ENCODE data around the gene TAF12. TPM values are rescaled to one million over a fixed set of nuclear protein-coding genes. Genes with fewer than 3 reads are reported as not detected.
"Not testable (repeated sequence)": the region's sequence is repeated elsewhere in the genome, so short reads cannot be mapped to it uniquely, and the experiment has no call there.

The TAF12 gene, protein sequence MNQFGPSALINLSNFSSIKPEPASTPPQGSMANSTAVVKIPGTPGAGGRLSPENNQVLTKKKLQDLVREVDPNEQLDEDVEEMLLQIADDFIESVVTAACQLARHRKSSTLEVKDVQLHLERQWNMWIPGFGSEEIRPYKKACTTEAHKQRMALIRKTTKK
- 20.4 TPM for total RNA-seq

DNA sequence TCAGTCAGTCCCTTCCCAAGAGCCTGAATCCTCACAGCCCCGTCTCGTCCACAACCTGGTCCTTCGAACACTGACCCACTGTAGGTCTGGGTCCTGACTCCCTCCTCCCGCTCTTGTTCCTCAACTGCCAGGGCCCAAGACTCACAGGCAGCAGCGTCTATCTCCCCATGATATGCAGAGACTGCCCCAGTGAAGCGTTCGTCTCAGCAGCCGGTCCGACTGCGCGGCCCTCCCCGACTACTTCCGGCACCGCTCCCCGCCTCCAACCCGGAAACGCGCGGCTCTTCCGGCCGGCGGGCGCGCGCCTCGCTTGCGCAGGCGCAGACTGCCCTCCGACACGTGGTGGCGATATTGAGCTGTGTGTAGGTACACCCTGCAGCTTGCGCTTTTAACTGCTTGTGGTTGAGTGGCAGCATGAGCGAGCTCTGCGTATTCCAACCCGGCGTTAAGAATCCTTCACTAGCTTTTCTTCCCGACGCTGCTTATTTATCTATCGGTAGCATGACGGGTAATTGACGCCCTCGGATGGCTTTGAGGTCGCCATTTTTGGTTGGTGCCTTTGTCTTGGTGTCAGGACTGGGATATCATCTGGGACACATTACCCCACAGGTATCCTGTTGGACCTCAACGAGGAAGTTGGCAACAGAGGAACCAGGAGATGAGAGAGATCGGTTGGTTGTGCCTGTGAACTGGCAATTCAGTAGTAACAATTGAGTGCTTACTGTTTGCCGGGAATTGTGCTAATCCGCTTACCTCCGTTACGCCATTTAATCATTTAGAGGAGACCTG, at the start of gene TAF12:
Gene TAF12 (minus strand): TSS at position 221 of the 789 bp plus-strand sequence. CDS start 20,986 bp downstream, outside the sequence.
- FAIRE-seq (no peak), DNase-seq (ENCODE audit: low spot score in 2 of 2) (peak; percentile 82 to 88)

DNA sequence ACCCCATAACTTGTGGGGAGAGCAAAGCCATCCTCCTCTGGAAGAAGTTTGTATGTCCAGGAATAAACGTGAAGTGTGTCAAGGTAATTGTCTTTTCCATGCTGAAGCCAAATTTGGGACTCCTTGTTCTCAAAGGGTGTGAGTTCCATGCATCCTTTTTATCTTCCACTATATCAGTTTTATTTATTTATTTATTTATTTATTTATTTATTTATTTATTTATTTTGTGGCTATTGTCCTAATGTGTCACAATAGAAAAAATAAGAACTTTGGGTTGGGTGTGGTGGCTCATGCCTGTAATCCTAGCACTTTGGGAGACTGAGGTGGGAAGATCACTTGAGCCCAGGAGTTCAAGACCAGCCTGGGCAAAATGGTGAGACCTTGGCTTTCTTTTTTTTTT, 48.8 kb upstream of the TAF12 start:
- DNase-seq (ENCODE audit: low spot score in 2 of 2): not testable (repeated sequence)

DNA sequence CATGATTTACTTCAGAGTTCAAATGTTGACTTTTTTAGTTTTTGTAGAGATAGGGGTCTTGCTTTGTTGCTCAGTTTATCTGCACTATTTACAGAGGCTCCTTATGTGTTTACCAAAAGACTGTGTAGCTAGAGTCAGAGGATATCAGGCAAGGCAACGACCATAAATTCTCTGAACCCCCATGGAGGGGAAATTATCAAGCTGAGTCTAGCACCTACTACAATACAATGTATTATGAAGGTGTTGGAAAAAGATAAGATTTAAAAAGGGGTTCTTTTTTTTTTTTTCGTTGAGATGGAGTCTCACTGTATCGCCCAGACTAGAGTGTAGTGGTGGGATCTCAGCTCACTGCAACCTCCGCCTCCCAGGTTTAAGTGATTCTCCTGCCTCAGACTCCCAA, 42.1 kb upstream of the TAF12 start:
- FAIRE-seq: no peak
- no peak for DNase-seq (ENCODE audit: low spot score in 2 of 2)

More for the DNA sequence above, 48.8 kb upstream of the TAF12 start:
- FAIRE-seq: not testable (repeated sequence)

DNA sequence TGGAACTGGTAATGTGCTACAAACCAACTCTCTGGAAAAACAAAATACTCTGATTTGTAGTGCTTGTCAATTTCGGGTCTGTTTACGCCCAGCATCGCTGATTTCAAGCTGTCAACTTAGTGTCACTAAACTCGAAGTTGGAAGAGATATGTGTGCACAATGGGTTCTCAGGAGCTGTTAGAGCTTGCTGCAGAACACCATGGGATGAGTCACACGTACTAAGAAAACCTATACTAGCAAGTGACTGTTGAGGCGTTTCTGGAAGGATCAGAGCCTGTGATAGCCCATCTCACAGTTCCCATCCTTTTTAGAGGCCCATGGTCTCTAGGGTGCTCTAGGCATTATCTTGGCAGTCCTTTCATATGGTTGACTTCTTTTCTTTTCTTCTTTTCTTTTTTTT, 40.0 kb upstream of the TAF12 start:
- FAIRE-seq: no peak
- no peak for DNase-seq (ENCODE audit: low spot score in 2 of 2)

DNA sequence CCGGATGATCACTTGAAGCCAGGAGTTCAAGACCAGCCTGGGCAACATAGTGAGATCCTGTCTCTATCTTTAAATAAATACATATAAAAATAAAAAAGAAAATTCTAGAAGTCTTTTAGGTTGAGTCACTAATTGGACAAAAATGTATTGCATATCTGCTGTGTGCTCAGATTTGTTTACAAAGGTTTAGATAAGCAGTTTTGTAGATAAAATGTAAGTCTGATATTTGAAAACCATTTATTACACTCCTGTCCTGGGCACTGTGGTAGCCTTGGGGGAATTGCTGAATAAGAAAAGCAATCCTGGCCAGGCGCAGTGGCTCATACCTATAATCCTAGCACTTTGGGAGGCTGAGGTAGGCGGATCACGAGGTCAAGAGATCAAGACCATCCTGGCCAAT, 37.3 kb upstream of the TAF12 start:
- FAIRE-seq: no peak
- no peak for DNase-seq (ENCODE audit: low spot score in 2 of 2)

DNA sequence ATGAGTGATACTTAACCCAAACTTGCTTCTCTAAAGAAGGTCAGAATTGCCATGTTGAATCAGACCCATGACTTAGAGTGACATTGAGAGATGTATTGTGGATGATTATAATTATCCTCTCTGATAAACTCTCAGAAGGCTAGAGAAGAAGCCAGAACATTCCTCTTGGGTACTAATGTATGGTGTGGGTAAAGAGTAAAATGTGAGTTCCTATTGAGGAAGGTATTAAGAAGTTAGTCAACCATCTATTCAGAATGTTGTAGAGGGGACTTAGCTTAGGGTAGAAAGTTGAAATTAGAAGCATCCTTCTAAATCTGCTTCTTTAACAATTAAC, 33.0 kb upstream of the TAF12 start:
- DNase-seq (ENCODE audit: low spot score in 2 of 2): no peak
- no peak for FAIRE-seq

DNA sequence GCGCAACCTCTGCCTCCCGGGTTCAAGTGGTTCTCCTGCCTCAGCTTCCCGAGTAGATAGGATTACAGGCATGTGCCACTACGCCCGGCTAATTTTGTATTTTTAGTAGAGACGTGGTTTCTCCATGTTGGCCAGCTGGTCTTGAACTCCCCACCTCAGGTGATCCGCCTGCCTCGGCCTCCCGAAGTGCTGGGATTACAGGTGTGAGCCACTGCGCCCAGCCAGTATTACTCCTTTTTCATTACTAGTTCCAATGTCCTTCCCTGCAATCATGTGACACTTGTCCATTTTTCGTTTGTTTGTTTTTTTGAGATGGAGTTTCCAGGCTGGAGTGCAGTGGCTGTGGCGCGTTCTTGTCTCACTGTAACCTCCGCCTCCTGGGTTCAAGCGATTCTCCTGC, 30.1 kb upstream of the TAF12 start:
- not testable (repeated sequence) for FAIRE-seq; DNase-seq (ENCODE audit: low spot score in 2 of 2)

DNA sequence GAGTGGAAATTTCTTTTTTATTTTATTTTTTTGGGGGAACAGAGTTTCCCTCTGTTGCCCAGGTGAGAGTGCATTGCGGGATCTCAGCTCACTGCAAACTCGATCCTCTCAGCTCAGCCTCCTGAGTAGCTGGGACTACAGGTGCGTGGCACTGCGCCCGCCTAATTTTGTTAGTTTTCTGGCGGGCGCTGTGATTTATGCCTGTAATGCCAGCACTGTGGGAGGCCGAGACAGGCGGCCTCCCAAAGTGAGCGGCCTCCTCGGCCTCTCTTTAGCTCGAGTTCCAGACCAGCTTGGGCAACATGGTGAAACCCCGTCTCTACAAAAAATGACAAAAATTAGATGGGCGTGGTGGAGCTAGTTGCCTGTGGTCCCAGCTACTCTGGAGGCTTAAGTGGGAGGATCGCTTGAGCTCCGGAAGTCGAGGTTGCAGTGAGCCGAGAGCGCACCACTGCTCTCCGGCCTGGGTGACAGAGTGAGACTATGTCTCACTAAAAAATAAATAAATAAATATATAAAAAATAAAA, 28.4 kb upstream of the TAF12 start:
- DNase-seq (ENCODE audit: low spot score in 2 of 2) (no peak), FAIRE-seq (no peak)

DNA sequence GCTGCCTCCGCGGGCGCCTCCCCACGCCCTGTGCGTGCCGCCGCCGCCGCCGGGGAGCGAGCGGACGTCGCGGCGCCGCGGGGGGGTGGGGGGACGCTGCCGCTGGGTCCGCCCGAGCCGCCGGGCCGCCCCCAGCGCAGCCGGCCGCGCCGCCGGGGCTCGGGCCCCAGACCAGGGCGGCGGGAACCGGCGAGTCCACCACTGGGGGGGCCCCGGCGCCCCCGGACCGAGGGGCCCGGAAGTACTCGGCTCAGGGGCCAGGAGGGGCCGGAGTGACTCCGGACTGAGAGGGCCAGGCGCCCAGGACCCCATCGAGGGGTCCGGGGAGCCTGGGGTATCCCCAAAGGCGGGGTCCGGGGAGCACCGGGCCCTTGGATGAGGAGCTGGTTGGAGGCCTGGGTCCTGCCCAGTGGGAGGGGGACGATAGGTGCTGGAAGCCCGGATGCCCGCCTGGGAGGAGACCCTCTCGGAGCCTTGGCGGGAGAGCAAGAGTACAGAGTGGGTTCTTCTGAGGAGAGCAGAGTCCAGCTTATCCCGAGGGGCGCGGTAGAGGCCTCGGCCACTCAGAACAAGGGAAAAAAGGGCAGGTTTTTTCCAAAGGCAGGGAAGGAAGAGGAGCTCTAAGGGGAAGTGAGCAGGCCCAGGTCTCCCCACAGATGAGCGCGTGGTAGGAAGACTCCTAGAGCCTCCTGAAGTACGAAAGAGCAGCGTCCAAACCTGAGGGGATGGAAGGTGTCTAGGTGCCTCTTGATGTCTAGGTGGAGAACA, 26.3 kb upstream of the TAF12 start:
- no peak for DNase-seq (ENCODE audit: low spot score in 2 of 2)
- FAIRE-seq: no peak

DNA sequence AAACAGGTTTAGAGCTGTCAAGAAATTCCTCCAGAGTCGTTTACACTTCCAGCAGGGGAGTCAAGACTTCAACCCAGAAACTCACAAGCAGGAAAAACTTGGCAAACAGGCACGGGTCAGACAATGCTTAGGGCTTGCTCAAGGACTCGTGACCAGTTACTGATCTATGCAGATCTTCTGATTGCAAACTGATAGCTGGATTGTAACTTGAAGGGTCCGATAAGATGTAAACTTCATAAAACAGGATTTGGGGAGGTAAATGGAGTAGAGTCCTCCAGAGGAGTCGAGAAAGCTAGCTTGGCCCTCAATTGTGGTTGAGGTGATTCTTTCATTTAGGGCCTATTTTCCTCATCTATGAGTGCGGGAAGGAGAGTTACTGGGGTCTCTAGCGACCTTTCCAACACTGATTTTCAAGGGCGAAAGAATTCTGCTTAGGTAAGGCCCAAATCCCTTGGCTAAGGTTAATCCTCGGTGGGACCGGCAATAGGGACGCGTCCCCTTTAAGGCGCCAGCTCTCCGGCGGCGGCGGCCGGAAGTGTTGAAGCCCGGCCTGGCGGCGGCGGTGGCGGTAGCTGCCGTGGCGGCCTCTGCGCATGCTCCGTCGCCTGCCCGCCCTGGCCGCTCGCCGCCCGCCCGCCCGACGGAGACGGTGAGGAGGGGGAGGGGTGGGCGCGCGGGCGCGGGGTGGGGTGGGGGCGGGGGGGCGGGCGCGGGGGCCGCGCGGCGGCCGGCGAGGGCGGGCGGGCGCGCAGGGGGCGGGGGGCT, 25.5 kb upstream of the TAF12 start, which contains the start of gene GMEB1:
Gene GMEB1 (plus strand): TSS at position 594 of the 765 bp plus-strand sequence. CDS start 14,829 bp downstream, outside the sequence.
- DNase-seq (ENCODE audit: low spot score in 2 of 2): peak; percentile 92 to 94
- no peak for FAIRE-seq

DNA sequence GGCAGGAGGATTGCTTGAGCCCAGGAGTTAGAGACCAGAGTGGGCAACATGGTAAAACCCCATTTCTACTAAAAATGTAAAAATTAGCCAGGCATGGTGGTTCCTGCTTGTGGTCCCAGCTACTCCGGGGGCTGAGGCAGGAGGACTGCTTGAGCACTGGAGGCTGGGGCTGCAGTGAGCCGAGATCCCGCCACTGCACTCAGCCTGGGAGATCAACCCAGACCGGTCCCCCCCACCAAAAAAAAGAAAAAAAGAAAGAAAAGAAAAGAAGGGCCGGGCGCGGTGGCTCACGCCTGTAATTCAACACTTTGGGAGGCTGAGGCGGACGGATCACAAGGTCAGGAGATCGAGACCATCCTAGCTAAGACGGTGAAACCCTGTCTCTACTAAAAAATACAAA, 23.9 kb upstream of the TAF12 start:
- no peak for FAIRE-seq
- no peak for DNase-seq (ENCODE audit: low spot score in 2 of 2)

DNA sequence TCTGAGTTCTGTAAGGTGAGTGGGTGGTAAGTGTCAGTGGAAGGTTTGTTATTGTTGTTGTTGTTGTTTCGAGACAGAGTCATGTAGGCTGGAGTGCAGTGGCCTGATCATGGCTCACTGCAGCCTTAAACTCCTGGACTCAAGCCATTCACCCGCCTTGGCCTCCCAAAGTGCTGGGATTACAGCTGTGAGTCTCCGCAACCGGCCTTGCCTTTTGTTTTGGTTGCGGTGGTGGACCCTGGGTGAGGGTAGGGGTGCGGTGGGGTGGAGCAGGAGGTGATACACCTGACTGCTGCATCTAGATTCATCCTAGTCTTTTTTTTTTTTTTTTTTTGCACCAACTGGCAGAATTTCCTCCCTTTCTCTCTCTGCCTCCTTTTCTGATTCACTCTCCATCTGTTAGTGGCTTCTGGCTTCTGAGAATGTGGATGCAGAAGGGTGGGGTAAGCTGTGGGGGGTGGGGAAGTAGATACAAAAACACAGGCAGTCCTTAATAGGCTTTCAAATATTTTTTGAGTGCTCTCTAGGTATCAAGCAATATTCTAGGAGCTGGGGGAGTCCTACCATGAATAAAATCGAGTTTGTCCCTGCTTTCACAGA, 21.1 kb upstream of the TAF12 start:
- no peak for DNase-seq (ENCODE audit: low spot score in 2 of 2)
- FAIRE-seq: no peak

DNA sequence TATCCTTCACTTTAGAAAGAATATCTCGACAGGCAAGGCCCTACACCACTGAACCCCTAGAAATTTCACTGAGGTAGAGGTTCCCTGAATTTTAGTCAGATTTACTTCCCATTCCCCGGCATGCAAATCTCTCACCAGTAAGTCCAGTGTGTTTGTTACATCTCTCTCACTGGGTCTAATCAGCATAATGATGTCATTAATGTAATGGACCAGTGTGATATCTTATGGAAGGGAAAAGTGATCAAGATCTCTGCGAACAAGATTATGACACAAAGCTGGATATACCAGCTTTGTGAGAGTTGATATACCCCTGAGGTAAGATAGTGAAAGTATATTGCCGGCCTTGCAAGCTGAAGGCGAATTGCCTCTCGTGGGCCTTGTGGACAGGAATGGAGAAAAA, 13.5 kb upstream of the TAF12 start:
- DNase-seq (ENCODE audit: low spot score in 2 of 2) (no peak), FAIRE-seq (no peak)

DNA sequence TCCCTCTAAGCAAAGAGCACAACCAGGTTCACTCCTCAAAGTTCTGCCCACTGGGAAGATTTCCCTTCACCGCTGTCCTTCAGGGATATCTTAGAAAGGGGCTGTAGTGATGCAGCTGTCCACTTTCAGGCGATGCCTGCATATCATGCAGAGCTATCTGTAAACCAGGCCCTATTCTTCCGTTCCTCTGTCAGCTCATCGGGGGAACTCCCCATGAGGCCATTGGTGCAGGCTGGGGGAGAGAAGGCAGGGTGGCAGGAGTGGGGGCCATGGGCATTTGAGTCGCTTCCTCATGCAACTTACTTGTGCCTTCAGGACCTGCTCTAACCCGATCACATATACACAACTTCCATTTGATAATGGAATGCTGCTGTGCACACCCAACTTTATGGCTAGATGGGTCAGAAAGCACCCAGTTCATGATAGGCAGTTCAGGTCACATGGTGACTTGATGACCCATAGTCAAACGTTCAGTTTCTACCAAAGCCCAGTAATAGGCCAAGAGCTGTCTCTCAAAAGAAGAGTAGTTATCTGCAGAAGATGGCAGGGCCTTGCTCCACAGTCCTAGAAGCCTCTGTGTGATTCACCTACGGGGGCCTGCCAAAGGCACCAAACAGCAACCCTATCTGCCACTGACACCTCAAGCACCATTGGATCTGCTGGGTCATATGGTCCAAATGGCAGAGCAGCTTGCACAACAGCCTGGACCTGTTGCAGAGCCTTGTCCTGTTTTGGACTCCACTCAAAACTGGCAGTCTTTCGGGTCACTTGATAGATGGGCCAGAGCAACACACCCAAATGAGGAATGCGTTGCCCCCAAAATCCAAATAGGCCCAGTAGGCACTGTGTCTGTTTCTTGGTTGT, 12.8 kb upstream of the TAF12 start:
- not testable (repeated sequence) for DNase-seq (ENCODE audit: low spot score in 2 of 2); FAIRE-seq

DNA sequence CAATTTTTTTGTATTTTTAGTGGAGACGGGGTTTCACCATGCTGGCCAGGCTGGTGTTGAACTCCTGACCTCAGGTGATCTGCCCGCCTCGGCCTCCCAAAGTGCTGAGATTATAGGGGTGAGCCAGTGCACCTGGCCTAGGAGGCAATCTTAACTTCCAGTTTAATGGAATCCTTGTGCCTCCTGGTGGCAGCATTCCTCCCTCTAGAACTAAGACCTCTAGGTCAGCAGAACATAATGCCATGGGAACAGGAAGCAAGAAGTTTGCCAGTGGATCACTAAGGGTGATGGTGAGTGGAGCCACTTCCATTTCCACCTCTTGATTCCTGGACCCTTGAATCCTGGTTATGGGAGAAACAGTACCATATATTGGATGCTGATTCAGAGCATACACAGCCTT, 11.0 kb upstream of the TAF12 start:
- not testable (repeated sequence) for DNase-seq (ENCODE audit: low spot score in 2 of 2); FAIRE-seq

DNA sequence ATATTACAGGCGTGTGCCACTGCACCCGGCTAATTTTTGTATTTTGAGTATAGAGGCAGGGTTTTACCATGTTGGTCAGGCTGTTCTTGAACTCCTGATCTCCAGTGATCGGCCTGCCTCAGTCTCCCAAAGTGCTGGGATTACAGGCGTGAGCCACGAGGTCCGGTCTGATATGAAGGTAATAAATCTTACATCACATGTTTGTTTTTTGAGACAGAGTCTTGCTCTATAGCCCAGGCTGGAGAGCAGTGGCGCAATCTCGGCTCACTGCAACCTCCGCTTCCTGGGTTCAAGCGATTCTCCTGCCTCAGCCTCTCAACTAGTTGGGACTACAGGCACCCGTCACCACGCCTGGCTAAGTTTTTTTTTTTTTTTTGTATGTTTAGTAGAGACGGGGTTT, 10.2 kb upstream of the TAF12 start:
- FAIRE-seq; DNase-seq (ENCODE audit: low spot score in 2 of 2): not testable (repeated sequence)

DNA sequence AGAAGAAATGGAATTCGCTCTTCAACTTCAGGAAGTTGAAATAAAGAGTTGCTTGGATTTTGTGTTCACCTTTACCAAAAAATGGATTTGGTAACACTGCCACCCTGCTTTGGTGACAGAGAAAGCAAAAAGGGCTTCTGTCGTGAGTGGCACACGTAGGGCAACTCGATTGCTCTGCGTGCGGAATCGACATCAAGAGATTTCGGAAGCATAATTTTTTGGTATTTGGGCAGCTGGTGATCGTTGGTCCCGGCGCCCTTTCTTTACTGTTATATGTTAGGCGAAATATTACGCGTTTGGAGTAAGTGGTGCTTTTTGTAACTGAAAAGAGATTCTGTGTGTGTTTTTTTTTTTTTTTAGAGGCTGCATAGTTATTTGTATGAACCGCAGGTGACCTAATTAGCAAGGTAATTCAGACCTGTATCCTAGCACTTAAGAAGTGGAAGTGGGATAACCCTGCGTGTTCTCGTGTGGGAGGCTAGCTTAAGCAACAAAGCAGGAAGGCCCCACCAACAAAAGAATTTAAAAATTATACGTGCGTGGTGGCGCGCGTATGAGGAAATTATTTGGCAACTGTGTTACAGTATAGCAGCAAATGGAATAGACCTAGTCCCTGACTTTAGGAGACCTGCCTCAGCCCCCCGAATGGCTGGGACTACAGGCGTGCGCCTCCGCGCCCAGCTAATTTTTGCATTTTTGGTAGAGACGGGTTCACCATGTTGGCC, 5.8 kb upstream of the TAF12 start, which contains the start of gene RNU11:
Gene RNU11 (plus strand): TSS at position 127 of the 725 bp plus-strand sequence.
- DNase-seq (ENCODE audit: low spot score in 2 of 2): peak; percentile 60 to 75
- FAIRE-seq: no peak

DNA sequence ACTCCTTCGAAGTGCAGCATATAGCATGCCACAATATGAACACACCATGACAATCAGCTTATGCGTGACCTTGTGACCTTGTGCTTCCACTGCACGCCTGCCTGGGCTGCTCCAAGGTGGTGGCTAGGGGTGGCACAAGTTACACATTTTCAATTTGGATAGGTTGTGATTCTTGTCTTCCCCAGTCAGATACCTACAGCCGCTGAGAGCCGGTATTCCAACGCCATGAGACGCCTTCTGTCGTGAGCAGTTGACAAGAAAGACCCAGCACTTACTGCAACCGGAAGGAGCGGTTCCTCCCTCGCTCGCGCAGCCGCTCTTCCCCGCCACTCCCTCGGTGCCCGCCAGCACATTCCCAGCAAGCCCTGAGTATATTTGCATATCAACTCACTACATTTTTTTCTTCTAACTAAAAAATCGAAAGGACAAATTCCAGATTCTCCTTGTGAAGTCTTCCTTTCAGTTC, 5.2 kb upstream of the TAF12 start:
- FAIRE-seq (no peak), DNase-seq (ENCODE audit: low spot score in 2 of 2) (peak; percentile 68 to 80)
